ENCODE data around the gene CST3.

DNA sequence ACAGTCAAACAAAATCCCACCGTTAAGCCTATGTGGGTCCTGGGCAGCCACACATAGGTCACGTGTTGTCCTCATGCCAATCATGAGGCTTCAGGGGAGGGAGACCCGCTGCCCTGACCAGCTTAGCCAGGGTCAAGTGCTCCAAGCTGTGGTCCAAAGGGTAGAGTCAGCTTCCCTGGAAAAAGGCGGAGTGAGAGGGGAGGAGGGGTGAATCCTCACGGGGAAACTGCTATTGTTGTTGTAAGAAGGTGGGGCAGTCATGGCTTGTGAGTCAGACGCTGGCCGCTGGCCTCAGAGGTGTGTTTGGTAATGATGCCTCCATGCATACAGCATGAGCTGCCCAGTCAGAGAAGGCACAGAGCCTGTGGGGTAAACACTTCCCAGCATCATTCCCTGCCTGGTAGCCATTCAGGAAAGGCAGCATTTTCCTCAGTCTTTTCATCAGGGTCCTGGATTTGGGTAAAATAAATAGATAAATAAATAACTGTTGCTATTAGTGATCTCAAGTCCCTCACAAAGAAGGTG is 8.7 kb downstream of the CST3 start:
- TF ChIP-seq, protein P1, sequence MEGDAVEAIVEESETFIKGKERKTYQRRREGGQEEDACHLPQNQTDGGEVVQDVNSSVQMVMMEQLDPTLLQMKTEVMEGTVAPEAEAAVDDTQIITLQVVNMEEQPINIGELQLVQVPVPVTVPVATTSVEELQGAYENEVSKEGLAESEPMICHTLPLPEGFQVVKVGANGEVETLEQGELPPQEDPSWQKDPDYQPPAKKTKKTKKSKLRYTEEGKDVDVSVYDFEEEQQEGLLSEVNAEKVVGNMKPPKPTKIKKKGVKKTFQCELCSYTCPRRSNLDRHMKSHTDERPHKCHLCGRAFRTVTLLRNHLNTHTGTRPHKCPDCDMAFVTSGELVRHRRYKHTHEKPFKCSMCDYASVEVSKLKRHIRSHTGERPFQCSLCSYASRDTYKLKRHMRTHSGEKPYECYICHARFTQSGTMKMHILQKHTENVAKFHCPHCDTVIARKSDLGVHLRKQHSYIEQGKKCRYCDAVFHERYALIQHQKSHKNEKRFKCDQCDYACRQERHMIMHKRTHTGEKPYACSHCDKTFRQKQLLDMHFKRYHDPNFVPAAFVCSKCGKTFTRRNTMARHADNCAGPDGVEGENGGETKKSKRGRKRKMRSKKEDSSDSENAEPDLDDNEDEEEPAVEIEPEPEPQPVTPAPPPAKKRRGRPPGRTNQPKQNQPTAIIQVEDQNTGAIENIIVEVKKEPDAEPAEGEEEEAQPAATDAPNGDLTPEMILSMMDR (IDR thresholded peaks at IDR 0.05), result no peak
- TF ChIP-seq POLR2A (IDR thresholded peaks at IDR 0.05), result no peak
- no peak for TF ChIP-seq EP300 (IDR thresholded peaks at IDR 0.05)
